ENCODE measurements around the gene SERPINE3. TPM values are rescaled to one million over a fixed set of nuclear protein-coding genes. Genes with fewer than 3 reads are reported as not detected.

The SERPINE3 gene
- total RNA-seq, 4 donors from 2014 or later = not detected

DNA sequence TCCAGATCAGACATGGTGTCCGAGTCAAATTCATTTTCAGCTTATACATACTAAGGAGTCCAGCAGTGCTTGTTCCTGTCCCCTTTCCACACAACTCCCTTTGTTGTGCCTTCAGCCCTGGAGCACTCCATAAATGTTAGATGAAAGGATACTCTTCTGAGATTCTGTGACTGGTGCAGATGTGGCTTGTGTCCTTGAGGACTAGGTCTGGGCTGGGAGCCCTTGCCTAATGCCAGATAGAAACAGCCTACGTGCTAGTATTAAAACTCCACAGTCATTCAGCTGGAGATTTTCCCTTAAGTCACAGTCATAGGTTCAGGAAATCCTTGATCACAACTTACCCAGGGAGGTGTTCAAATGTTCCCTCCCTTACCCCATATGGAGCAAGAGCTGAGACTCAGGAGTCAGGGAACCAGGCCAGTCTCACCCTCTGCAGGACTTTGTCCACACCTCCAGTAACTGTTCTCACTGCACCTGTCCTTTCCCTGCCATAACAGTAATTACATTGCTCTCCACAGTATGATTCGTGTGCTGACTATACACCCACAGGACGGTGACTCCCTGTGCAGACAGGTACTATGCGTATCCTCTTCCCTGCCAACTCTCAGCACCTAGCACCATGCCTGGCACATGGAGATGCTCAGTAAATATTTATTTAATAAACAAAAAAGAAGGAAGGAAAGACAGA, 15.5 kb upstream of the SERPINE3 start:
- no peaks in the 10 kb centered on the region for H3K27me3 ChIP-seq
- intact Hi-C loops (cut with DNase I; ENCODE audit: low total_unique reads) (no loop called here), in situ Hi-C loops (cut with MboI; ENCODE audit: low pct_ligation_motif_present in 1 of 4, low pct_unique_long_range_greater_than_20kb in 1 of 4, low sequenced_read_pairs in 3 of 4) (no loop called here)
- no peak overlapping the region for H3K27ac ChIP-seq
- no peak overlapping the region for H3K4me3 ChIP-seq
- DNase-seq = no peak
- TF ChIP-seq POLR2AphosphoS5 (IDR thresholded peaks at IDR 0.05) (no peak), EP300 (IDR thresholded peaks at IDR 0.05; ENCODE audit: low read depth) (no peak), CTCF (IDR thresholded peaks at IDR 0.05) (no peak)
- no peaks in the 10 kb centered on the region for H3K9me3 ChIP-seq
- H3K4me1 ChIP-seq = no peaks in the 10 kb centered on the region
- WGBS, 2 donors (ENCODE audit: low coverage in 1 of 2) = 62 to 67% methylated on average over 2 to 5 of the region's 5 CpGs
- no peaks in the 10 kb centered on the region for H3K36me3 ChIP-seq

GRCh38 chr13:51324714-51325420, 14.6 kb upstream of the SERPINE3 start:
- Histone ChIP-seq H3K4me3 (no peak overlapping the region), H3K27me3 (no peaks in the 10 kb centered on the region), H3K27ac (no peak overlapping the region), H3K9me3 (no peaks in the 10 kb centered on the region), H3K36me3 (no peaks in the 10 kb centered on the region), H3K4me1 (no peaks in the 10 kb centered on the region)
- intact Hi-C loops (cut with DNase I; ENCODE audit: low total_unique reads) = no loop called here
- WGBS, 2 donors (ENCODE audit: low coverage in 1 of 2) = 71 to 90% methylated on average over 5 to 14 of the region's 14 CpGs
- in situ Hi-C loops (cut with MboI; ENCODE audit: low pct_ligation_motif_present in 1 of 4, low pct_unique_long_range_greater_than_20kb in 1 of 4, low sequenced_read_pairs in 3 of 4) = no loop called here
- TF ChIP-seq POLR2A (IDR thresholded peaks at IDR 0.05) = no peak
- TF ChIP-seq EP300 (IDR thresholded peaks at IDR 0.05; ENCODE audit: low read depth) = no peak
- TF ChIP-seq CTCF (IDR thresholded peaks at IDR 0.05) = no peak
- TF ChIP-seq POLR2AphosphoS5 (IDR thresholded peaks at IDR 0.05) = no peak
- no peak for DNase-seq

DNA sequence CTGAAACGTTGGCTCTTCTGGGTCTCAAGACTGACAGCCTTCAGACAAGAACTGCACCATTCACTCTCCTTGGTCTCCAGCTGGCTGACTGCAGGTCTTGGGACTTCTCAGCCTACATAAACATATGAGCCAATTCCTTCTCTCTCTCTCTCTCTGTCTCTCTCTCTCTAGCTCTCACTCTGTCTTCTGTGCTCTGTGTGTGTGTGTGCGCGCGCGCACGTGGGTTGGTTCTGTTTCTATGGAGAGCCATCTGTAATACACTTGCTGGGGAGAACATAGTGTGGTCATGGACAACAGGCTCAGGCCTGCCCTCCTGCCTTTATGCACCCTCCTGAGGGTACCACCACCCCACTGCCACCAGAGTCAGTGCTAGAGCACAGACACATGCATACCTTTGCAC, 13.7 kb upstream of the SERPINE3 start:
- TF ChIP-seq POLR2AphosphoS5 (IDR thresholded peaks at IDR 0.05) (no peak), EP300 (IDR thresholded peaks at IDR 0.05; ENCODE audit: low read depth) (no peak), POLR2A (IDR thresholded peaks at IDR 0.05) (no peak), CTCF (IDR thresholded peaks at IDR 0.05) (no peak)
- no peaks in the 10 kb centered on the region for H3K27me3 ChIP-seq
- H3K4me1 ChIP-seq = no peaks in the 10 kb centered on the region
- no peak for DNase-seq
- no peaks in the 10 kb centered on the region for H3K36me3 ChIP-seq
- H3K27ac ChIP-seq = no peak overlapping the region
- H3K4me3 ChIP-seq = no peak overlapping the region
- WGBS, 2 donors (ENCODE audit: low coverage in 1 of 2) = 80 to 88% methylated on average over 1 to 6 of the region's 6 CpGs
- H3K9me3 ChIP-seq = no peaks in the 10 kb centered on the region
- intact Hi-C loops (cut with DNase I; ENCODE audit: low total_unique reads) (no loop called here), in situ Hi-C loops (cut with MboI; ENCODE audit: low pct_ligation_motif_present in 1 of 4, low pct_unique_long_range_greater_than_20kb in 1 of 4, low sequenced_read_pairs in 3 of 4) (no loop called here)

- no peak for DNase-seq
- in situ Hi-C loops (cut with MboI; ENCODE audit: low pct_ligation_motif_present in 1 of 4, low pct_unique_long_range_greater_than_20kb in 1 of 4, low sequenced_read_pairs in 3 of 4) (no loop called here), intact Hi-C loops (cut with DNase I; ENCODE audit: low total_unique reads) (no loop called here)
- Histone ChIP-seq H3K27me3 (no peaks in the 10 kb centered on the region), H3K27ac (no peak overlapping the region), H3K4me3 (no peak overlapping the region), H3K36me3 (no peaks in the 10 kb centered on the region), H3K9me3 (no peaks in the 10 kb centered on the region), H3K4me1 (no peaks in the 10 kb centered on the region)
- WGBS, 2 donors (ENCODE audit: low coverage in 1 of 2) = 74 to 91% methylated on average over 2 of the region's 2 CpGs
- TF ChIP-seq POLR2A (IDR thresholded peaks at IDR 0.05) = no peak
- no peak for TF ChIP-seq POLR2AphosphoS5 (IDR thresholded peaks at IDR 0.05)
- TF ChIP-seq CTCF (IDR thresholded peaks at IDR 0.05) = no peak
- no peak for TF ChIP-seq EP300 (IDR thresholded peaks at IDR 0.05; ENCODE audit: low read depth)
Measured at GRCh38 chr13:51326777-51327176, 12.7 kb upstream of the SERPINE3 start.

Data from transverse colon (tissue), 4 donors.